Hepatocyte (in vitro differentiated cells): ENCODE measurements around the gene NFKB2.

Experiments
- CTCF ChIP-seq: fragments of 200-600 bp; sonication (generic); IDR thresholded peaks from 2 replicates; pipeline ENCODE4 v1.5.1; 2016; ENCODE audit warnings: antibody characterized with exemption, mild to moderate bottlenecking; ENCODE audit not compliant: poor library complexity
- EZH2phosphoT487 ChIP-seq: fragments of 200-600 bp; sonication (generic); IDR thresholded peaks from one replicate; pipeline ENCODE4 v1.6.1; 2018; ENCODE audit warnings: antibody characterized with exemption, mild to moderate bottlenecking, low read depth, moderate library complexity; ENCODE audit not compliant: unreplicated experiment, severe bottlenecking

GRCh38 chr10:102421757-102422512, 26.4 kb downstream of the NFKB2 start:
- no peak for TF ChIP-seq CTCF
- TF ChIP-seq EZH2phosphoT487, result no peak
